Measurements from ENCODE around the gene BCL11B.

The BCL11B gene

DNA sequence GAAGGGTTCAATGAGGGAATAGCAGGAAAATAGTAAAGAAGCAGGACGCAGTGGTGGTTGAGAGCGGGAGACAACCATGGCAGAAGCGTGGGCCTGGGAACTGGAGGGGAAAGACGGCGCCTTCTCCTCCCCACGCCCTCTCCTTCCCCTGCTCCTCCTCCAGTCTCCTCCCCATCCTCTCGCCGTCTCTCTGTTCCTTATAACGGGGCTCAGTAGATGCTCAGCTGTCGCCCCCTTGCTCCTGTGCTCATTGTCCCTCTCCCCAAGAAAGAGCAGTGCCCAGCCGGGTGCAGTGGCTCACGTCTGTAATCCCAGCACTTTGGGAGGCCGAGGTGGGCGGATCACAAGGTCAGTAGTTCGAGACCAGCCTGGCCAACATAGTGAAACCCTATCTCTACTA is 142.0 kb downstream of the BCL11B start:
- TF ChIP-seq, protein P1, sequence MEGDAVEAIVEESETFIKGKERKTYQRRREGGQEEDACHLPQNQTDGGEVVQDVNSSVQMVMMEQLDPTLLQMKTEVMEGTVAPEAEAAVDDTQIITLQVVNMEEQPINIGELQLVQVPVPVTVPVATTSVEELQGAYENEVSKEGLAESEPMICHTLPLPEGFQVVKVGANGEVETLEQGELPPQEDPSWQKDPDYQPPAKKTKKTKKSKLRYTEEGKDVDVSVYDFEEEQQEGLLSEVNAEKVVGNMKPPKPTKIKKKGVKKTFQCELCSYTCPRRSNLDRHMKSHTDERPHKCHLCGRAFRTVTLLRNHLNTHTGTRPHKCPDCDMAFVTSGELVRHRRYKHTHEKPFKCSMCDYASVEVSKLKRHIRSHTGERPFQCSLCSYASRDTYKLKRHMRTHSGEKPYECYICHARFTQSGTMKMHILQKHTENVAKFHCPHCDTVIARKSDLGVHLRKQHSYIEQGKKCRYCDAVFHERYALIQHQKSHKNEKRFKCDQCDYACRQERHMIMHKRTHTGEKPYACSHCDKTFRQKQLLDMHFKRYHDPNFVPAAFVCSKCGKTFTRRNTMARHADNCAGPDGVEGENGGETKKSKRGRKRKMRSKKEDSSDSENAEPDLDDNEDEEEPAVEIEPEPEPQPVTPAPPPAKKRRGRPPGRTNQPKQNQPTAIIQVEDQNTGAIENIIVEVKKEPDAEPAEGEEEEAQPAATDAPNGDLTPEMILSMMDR (IDR thresholded peaks at IDR 0.05; ENCODE audit: low read depth, low read length) = no peak
- no peaks in the 10 kb centered on the region for H3K9me3 ChIP-seq (ENCODE audit: severe bottlenecking)
- H3K27me3 ChIP-seq (ENCODE audit: insufficient read depth, low read depth, severe bottlenecking) = peaks cover 81% of the 10 kb centered on the region

DNA sequence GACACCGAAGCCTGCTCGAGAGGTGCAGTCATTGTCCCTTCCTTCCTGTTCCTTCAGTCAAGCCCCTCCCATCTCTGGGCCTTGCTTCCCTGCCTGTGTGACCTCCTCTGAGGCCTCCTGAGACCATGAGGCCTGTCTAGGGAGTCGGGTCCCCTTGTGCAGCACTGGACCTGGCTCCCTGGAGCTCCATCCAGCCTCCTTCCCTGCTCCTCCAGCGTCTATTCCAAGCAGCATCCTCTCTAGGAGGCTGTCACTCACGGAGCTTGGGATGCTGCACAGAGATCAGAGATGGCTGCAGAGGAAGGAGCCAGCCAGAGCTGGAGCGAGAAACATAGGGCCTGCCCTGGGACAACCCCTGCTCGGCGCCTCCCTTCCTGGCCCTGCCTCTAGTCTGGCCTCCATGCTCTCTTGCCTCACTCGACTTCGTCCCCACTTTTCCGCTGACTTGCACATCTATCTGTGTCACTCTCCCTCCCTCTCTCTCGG is 142.7 kb downstream of the BCL11B start:
- H3K27me3 ChIP-seq (ENCODE audit: insufficient read depth, low read depth, severe bottlenecking) = peaks cover 81% of the 10 kb centered on the region
- no peak overlapping the region for H3K27ac ChIP-seq
- no peak overlapping the region for H3K4me3 ChIP-seq (ENCODE audit: low read depth, low read length)
- H3K36me3 ChIP-seq = no peaks in the 10 kb centered on the region
- TF ChIP-seq, protein P1 (IDR thresholded peaks at IDR 0.05; ENCODE audit: low read depth, low read length) = no peak
- no peaks in the 10 kb centered on the region for H3K9me3 ChIP-seq (ENCODE audit: severe bottlenecking)
- no peak for DNase-seq

More for the DNA sequence above, 142.0 kb downstream of the BCL11B start:
- no peak for DNase-seq
- H3K36me3 ChIP-seq = no peaks in the 10 kb centered on the region
- no peak overlapping the region for H3K4me3 ChIP-seq (ENCODE audit: low read depth, low read length)
- no peak overlapping the region for H3K27ac ChIP-seq

DNA sequence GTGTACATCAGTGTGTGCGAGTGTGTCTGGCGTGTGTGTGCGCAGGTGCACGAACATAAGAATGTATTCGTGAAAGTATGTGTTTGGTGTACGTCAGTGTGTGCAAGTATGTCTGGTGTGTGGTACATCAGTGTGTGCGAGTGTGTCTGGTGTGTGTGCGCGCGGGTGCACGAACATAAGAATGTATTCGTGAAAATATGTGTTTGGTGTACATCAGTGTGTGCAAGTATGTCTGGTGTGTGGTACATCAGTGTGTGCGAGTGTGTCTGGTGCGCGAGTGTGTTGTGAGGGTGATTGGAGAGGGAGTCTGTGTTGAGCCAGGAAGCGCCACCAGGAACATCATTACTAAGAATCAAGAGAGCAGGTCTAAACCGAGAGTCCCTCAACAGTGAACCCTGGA is 143.8 kb downstream of the BCL11B start:
- no peak overlapping the region for H3K27ac ChIP-seq
- H3K36me3 ChIP-seq = no peaks in the 10 kb centered on the region
- peaks cover 81% of the 10 kb centered on the region for H3K27me3 ChIP-seq (ENCODE audit: insufficient read depth, low read depth, severe bottlenecking)
- no peak overlapping the region for H3K4me3 ChIP-seq (ENCODE audit: low read depth, low read length)
- TF ChIP-seq, protein P1 (IDR thresholded peaks at IDR 0.05; ENCODE audit: low read depth, low read length) = no peak
- no peaks in the 10 kb centered on the region for H3K9me3 ChIP-seq (ENCODE audit: severe bottlenecking)
- no peak for DNase-seq

DNA sequence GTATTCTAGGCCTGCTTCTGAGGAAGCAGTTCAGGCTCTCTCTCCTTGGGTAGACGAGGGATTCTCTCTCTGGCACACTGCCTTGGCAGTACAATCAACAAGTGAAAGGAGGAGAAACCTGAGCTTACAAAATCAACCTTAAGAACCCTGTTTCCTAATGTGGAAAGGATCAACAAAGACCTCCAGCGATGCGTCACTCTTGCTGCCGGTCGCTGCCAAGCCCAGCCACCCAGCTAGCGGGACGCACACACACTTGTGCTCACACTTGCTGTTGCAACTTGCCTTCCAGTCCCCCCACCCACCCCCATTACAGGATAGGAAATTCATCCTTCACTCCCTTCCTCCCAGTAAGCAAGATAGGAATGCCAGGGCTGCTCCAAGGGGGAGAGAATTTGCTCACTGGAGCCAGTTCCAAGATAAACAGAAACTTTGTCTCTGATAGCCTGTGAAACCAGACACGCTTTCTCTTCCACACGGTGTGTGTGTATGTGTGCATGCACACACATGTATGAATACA is 144.3 kb downstream of the BCL11B start:
- DNase-seq = no peak
- H3K27ac ChIP-seq = no peak overlapping the region
- H3K27me3 ChIP-seq (ENCODE audit: insufficient read depth, low read depth, severe bottlenecking) = peaks cover 79% of the 10 kb centered on the region
- no peaks in the 10 kb centered on the region for H3K9me3 ChIP-seq (ENCODE audit: severe bottlenecking)
- no peak overlapping the region for H3K4me3 ChIP-seq (ENCODE audit: low read depth, low read length)
- TF ChIP-seq, protein P1 (IDR thresholded peaks at IDR 0.05; ENCODE audit: low read depth, low read length) = no peak
- H3K36me3 ChIP-seq = no peaks in the 10 kb centered on the region

DNA sequence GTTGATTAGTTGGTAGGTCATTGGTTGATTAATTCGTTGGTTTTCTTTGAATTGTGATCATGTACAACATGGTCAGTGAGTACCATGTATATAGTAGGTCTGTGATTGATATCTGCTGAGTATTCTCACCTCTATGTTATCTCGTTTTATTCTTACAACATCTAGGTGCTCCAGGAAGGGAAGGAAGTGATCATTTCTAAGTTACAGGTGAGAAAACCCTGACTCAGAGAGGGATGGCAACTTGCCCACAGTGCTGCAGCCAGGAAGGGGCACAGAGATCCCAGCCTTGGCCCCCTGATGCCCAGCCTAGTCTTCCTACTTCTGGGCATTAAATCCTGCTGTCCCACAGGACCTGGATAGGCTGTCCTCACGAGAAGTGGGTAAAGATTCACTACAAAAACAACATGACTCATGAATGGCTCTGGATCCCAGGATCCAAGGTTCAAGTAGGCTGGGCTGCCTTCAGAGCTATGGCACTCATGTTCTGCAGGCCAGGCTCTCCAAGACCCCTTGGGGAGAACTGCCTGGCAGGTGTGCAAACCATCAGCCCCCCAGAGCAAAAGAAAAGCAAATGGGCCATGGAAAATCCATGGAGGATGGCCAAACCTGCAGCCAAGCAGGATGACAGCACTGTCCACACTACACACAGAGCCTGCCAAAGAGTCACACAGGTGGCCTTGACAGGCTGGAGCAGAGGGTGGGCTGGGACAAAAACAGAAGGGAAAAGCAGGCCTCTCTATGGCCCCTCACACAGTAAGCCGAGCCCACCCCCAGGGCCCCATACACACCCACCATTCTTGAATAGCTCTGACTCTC is 146.2 kb downstream of the BCL11B start:
- no peaks in the 10 kb centered on the region for H3K36me3 ChIP-seq
- H3K4me3 ChIP-seq (ENCODE audit: low read depth, low read length) = no peak overlapping the region
- H3K9me3 ChIP-seq (ENCODE audit: severe bottlenecking) = no peaks in the 10 kb centered on the region
- TF ChIP-seq, protein P1 (IDR thresholded peaks at IDR 0.05; ENCODE audit: low read depth, low read length) = no peak
- peaks cover 77% of the 10 kb centered on the region for H3K27me3 ChIP-seq (ENCODE audit: insufficient read depth, low read depth, severe bottlenecking)
- no peak overlapping the region for H3K27ac ChIP-seq
- no peak for DNase-seq

Data from WERI-Rb-1 (cell line).